GM18511 (cell line): ENCODE data around the gene CATSPER4.

Experiments used
- ATAC-seq: cut with Tn5 transposase; IDR thresholded peaks from one replicate; pipeline ENCODE4 v1.9.1; 2021; ENCODE audit warnings: mild to moderate bottlenecking, moderate library complexity; ENCODE audit not compliant: unreplicated experiment

The CATSPER4 gene

DNA sequence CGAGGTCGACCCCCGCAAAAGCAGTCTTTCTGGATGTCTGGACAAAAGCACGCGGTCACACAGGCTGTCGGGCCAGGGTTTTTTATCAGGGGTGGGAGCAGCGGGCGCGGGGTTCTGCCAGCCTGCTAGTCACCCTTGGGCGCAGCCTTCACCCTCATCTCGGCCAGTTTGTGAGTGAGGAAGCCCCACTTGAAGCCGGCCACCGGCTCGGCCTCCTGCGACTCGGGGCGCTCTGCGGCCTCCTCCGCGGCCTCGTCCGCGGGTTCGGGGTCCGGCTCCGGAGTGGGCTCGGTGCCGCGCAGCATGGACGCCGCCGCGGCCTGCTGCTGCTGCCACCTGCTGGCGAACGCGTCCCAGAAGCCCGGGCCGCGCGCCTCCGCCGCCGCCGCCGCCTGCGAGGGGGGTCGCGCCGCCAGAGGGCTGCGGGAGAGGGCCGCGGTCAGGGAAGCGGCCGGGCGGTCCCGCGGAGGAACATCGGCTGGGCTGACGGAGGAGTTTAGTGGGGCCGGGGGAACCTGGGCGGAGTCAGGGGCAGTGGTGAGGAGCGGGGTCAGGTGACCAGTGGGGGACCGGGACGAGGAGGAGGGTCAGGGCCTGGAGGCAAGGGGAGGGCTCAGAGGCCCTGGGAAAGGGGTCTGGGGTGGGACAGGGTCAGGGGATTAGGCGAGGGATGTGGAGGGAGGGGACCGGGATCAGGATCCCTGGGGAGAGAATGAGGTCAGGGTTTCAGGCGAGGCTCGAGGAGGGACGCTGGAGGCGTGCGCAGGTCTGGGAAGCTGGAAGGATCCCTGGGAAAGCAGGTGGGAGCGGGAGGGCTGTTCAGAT lies 26.2 kb upstream of the CATSPER4 start:
- no peak for ATAC-seq

DNA sequence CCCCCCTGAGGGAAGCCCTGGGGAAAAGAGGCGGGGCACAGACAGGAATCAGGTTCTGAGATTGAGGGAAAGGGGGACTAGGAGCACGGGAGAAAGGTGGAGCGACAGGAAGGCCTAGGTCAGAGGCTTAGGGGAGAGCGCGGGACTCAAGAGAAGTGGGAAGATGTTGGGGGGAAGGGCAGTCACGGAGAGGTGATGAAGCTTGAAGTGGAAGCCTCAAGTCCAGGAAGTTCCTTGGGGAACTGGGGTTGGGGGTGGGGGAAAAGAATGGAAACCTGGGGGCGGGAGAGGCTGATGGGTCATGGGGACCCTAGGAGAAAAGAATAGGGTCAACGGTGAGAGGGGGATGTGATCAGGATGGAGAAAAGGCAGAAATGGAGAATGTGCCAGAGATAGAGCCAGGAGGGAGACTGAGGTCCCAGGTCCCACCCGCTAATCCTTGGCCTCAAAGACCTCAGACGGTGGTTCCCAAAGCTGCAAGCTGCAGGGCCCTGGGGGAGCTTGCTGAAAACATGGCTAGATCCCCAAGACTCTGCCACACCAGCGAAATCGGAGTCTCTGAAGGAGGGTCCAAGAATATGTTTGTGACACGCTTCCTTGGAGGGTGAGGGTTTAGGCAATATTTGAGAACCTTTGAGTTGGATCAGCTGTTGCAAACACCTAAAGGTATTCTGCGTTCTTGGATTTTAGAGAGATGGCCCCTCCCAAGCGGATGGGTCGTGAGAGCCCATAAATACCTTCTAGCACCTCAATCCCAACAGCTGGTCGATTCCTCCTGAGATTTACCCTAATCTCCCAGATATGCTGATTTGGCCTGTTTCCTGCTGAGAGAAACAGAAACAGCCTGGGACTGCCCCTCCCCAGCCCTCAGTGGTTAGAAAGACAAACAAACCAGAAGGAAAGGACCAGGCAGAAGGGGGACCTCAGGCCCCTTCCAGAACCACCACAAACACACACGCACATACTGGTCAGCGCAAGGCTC lies 25.2 kb upstream of the CATSPER4 start:
- ATAC-seq = no peak

DNA sequence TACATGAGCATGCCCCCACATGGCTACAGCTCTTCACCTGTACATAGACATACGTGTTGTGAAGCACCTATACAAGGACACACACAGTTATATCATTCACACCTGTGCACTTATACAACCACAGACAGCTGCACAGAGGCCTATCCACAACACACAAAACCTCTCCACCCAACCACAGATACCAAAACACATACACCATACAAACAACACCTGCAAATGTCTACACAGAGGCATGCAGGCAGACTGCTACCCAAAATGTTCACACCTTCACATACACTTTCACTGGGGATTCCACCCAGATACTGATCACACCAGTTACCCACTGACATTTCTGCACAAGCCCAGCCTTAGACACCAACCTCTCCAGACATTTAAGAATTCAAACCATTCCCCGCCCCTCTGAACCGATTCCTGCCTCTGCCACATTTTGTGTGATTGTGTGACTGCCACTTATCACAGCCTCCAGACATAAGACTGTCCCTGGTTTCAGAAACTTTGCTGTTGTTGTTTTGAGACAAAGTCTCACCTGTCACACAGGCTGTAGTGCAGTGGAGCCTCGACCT lies 23.6 kb upstream of the CATSPER4 start:
- ATAC-seq = no peak

DNA sequence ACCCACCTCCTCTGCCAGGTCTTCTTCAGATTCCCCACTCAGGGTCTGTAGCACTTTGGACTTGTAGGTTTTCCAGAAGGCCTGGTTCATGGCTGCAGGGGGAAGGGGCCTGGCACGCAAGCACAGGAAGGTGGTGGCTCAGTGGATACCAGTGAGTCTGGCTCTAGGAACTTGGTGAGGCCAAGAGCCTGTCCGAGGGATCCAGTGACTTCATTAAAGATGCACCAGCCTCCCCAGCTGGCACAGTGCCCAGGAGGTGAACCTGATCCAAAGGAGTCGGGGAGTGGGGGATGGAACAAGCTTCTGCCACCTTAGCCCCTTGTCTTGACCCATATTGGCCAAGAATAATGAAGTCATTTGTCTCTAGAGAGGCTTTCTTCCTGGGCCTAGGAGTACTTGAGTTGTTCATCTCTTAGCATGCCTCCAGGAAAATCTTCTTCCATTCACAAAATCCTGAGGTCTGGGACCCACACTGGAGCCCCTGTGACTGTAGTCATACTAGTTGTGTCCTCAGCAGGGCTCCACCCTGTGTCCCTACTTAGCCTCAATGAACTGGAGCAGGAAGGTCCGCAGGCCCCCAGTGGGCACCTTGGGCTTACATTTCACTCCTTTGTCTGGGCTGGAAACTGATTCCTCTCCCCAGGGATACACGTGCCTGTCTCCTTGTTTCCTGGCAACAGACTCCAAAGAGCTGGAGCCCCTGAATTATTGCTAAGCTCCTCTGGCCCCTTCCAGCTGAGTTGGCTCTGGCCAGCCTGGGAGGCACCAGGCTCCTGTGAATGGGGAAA lies 21.8 kb upstream of the CATSPER4 start, which contains the start of gene C1orf232:
TSS of gene C1orf232 (minus strand) at position 554 of the 788 bp plus-strand sequence. CDS start at position 90, 464 bp downstream.
- ATAC-seq = no peak

DNA sequence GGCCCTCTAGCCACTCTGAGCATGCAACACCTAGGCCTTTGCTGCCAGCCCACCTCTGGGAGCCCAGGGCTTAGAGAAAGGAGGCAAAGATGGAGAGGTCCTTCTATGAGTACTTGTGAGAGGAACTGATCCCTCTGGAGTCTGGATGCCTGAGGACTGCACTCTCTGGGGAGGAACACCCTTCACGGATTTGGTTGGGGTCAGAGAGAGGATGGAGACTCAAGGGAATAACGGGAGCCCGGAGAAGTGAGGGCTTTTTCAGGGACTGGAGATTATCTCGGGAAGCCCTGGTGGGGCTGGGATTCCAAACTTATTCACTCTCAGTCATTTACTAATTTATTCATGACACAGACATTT lies 21.2 kb upstream of the CATSPER4 start:
- no peak for ATAC-seq

DNA sequence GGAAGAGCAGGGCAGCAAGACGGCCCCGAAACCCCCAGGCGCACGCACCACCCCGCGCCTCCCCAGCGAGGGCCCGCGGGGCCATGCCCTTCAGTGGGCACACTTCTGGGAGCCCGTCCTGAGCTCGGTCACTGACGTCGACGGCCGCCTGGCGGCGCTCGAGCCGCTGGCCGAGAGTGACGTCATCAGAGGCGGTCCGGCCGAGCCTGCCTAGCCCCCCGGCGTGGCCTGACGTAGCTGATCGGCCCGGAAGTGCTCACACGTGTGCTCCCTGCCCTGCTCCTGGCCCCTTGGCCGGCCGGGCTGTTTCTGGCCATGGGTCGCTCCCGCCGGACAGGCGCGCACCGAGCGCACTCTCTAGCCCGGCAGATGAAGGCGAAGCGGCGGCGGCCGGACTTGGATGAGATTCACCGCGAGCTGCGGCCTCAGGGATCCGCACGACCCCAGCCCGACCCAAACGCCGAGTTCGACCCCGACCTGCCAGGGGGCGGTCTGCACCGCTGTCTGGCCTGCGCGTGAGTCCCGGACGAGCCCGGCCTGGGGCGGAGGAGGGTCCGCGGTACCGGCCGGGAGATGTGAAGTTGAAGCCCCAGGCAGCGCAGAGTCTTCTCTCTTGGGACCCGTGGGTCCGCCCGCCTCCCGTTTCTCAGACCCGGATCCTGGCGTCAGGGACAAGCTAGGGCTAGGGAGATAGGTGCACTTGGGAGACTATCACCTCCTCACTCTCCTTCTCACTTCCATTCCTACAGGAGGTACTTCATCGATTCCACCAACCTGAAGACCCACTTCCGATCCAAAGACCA lies 20.5 kb upstream of the CATSPER4 start, which contains the start of gene ZNF593:
TSS of gene ZNF593 (plus strand) at position 240 of the 803 bp plus-strand sequence. CDS start at position 316, 76 bp downstream.
- ATAC-seq = peak; percentile 94

DNA sequence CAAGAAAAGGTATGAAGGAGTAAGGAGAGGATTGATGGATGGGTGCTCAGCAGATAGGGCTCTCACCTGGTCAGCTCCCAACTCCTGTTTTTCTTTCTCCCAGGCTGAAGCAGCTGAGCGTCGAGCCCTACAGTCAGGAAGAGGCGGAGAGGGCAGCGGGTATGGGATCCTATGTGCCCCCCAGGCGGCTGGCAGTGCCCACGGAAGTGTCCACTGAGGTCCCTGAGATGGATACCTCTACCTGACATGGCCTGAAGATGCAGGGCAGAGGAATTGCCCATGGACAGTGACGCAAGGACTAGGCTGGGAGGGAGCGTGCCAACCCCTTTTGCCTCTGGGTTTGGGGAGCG lies 20.0 kb upstream of the CATSPER4 start:
- no peak for ATAC-seq

DNA sequence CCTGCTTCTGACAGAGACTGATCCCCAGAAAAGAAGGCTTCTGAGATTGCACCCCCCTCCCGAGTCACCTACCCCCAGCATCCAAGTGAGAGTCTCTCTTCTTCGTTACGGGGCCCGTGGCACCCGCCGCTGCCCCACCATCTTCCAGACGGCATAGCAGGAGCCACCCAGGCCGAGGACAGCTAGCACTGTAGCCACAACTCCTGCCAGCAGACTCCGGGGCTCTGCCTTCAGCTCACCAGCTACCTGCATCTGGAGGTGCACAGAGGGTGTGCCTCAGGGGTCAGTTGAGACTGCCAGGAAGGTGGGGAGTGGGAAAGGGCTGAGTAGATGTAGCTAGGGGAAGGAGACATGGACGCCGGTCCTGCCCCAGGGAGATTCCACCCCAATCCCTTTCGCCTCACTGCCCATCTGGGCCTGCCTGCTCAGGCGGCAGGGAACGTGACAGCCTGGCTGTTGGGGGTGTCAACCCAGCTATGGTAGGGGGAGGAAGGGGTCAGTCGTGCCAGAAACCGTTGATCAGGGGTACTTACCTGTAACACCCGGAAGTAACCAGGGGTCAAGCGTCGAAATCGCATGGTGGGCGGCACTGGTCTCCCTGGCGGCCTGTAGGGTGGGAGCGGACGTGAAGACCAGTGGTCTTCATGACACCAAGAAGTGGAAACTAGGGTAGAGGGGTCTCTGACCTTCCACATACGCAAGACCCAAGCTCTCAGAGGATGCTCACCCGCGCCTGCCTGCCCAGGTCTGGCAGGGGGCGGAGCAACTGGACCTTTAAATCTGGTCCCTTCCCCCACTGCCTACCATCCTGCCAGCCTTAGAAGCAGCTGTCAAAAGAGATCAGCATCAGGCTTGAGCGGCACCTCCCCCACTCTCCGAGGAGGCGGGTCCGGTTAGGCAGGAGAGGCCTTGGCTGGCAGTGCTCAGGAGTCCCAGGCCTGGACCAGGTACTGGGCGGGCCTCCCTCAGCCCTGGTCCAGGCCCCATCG lies 19.0 kb upstream of the CATSPER4 start, which contains the start of gene ZNF593OS:
TSS of gene ZNF593OS (minus strand) at position 749 of the 989 bp plus-strand sequence. CDS start at position 578, 171 bp downstream.
- no peak for ATAC-seq

DNA sequence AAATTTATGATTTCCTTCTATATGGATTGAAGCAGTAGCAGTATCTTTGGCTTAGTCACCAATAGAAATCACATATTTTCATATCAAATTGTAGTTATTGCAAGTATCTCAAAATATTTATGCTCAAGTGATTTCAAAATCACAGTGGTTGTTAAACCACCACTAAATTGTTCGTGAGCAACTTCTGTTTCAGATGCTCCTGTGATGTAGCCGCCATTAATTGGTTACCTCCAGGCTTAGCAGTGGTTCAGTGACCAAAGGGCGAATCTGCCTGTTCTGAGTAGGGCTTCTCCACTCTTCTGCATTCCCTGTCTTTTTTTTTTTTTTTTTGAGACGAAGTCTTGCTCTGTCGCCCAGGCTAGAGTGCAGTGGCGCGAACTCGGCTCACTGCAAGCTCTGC lies 15.1 kb upstream of the CATSPER4 start:
- ATAC-seq = no peak

DNA sequence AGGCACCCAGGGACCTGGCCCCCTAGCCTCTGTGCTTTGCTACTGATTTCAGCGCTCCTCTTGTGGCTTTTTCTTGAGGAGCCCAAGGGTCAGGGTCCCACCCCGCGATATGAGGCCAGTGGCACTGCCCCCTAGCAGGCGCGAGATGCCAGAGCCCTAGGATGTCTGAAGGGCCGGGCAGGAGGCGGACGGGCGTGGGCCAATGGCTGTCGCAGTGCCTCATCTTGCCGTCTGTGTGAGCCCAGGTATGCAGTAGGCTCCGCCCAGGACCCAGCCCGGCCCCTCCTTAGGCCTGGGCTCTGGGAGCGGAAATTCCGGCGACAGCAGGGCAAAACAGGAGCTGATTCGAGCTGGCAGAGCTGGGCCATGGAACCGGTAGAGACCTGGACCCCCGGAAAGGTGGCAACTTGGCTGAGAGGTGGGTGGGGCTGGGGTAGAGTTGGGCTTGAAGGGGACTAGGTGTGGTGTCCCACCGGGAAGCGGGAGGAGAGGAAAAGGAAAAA lies 13.2 kb upstream of the CATSPER4 start, which contains the start of gene CNKSR1:
TSS of gene CNKSR1 (plus strand) at position 310 of the 503 bp plus-strand sequence. CDS start at position 367, 57 bp downstream.
- no peak for ATAC-seq

DNA sequence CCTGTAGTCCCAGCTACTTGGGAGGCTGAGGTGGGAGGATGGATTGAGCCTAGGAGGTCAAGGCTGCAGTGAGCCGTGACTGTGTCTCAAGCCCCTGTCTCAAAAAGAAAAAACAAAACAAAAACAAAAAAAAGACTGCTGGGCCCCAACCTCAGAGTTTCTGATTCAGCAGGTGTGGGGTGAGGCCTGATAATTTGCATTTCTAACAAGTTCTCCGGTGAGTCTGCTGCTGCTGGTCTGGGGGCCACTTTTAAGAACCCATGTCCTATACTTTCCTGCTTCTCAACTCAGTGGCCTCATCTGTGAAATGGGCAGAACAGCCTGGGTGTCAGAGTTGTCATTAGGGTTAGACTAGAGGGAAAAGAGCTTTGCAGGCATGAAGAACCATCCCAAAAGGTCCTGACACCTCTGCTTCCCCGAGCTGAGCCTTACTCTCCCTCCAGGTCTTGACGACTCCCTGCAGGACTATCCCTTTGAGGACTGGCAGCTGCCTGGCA lies 10.3 kb upstream of the CATSPER4 start:
- no peak for ATAC-seq

DNA sequence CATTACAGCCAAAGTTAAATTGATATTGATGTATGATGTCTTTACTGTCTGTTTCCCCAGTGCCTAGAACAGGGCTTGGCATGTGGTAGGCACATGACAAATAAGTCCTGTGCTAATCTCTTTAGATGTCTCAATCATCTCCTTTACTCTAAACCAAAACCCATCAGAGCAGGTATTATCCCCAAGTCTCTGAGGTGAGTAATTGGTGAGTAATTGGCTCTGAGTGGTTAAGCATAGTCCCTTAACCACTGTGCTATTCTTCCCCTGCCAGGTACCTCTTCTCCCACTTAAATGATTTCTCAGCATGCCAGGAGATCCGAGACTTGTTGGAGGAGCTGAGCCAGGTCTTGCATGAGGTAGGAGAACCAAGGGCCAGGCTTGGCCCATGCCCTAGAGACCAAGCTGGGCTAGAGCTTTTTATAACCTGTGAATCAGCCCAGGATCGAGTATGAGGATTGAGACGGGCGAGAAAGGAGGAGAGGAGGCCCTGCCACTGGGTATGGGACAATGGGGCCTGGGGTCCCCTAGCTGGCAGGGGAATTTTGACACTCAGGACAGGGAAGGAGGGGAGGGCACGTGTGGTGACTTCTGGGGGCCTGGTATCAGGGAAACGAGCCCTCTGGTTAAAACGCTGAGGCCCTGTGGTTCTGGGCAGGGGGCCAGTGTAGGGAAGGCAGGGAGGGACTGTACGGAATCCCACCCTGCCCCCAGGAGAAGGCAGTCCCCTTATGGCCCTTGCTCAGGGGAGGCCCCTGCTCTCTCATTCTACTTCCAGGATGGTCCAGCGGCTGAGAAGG lies 8.6 kb upstream of the CATSPER4 start:
- ATAC-seq = no peak

DNA sequence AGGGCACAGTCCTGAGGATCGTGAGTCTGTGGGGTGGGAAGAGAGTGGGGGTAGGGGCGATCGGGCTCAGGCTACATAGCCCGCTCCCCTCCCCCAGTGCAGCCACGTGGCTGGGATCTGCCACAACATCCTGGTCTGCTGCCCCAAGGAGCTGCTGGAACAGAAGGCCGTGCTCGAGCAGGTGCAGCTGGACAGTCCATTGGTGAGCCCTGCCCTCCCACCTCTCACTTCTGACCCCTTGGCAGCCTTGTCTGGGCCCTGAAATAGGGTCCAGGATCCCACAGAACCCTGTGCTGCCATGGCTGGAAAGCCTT lies 8.1 kb upstream of the CATSPER4 start:
- ATAC-seq = no peak

DNA sequence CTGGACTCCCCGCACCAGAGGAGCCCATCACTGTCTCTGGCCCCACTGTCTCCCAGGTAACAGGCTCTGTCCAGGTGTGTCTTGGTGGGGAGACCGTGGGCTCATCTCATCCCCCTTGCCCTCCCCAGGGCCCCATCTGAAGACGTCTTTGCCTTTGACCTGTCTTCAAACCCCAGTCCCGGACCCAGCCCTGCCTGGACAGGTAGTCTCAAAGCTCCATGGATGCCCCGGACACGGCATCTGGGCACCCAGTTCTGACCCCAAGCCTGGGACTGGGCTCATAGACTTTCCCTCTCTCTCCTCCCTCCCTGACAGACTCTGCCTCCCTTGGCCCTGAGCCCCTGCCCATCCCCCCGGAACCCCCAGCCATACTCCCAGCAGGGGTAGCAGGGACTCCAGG lies 6.3 kb upstream of the CATSPER4 start:
- no peak for ATAC-seq

DNA sequence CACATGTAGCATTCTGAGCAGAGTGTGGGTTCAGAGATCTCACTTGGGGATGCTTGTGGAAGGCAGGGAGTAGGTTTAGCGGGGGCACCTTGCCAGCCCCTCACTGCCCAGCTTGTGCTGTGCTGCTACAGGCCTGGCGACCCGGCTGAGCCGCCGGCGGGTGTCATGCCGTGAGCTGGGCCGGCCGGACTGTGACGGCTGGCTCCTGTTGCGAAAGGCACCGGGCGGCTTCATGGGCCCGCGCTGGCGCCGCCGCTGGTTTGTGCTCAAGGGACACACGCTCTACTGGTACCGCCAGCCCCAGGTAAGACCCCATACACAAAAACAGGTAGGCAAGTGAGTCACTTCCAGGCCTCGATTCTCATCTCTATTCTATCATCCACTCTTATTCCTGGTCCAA lies 5.5 kb upstream of the CATSPER4 start:
- no peak for ATAC-seq

DNA sequence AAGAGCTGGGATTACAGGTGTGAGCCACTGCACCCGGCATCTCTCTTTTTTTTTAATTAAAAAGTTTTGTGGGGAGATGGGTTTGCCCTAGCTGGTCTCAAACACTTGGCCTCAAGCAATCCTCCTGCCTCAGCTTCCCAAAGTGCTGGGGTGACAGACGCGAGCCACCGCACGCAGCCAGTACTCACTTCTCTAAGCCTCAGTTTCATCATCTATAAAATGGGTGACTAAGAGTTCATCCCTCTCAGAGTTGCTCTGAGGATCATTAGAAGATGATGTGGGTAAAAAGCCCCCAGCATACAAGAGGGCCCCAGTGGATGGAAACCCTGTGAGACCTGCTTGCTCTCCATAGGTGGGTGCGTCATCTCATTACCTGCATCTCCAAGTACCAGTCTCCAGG lies 2.5 kb upstream of the CATSPER4 start:
- ATAC-seq = no peak

DNA sequence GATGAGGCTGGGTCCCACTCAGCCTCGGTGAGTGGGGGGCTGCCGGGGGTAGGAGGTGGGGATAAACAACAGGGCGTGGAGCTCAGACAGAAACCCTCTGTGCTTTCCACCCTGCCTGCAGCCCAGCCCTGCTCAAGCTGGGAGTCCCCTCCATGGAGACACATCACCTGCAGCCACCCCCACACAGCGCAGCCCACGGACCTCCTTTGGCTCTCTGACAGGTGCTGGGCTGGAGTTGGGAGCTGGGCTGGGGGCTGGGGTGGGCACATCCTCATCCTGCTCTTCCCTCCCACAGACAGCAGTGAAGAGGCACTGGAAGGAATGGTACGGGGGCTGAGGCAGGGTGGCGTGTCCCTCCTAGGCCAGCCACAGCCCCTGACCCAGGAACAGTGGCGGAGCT lies 1.9 kb upstream of the CATSPER4 start:
- no peak for ATAC-seq
